Mucosa of stomach (tissue), 1 donor: ENCODE data around the gene SPACA6.

Source experiments
- H3K27me3 ChIP-seq: one replicate; pipeline ENCODE4 v1.7.0; 2013; ENCODE audit warnings: mild to moderate bottlenecking, low read length; ENCODE audit not compliant: control insufficient read depth, insufficient read depth
- H3K36me3 ChIP-seq: one replicate; pipeline ENCODE4 v1.7.0; 2013; ENCODE audit warnings: low read length; ENCODE audit not compliant: control insufficient read depth, insufficient read depth
- H3K4me1 ChIP-seq: one replicate; pipeline ENCODE4 v1.7.0; 2013; ENCODE audit warnings: mild to moderate bottlenecking, low read length; ENCODE audit not compliant: control insufficient read depth, insufficient read depth
- H3K4me3 ChIP-seq: one replicate; pipeline ENCODE4 v1.7.0; 2013; ENCODE audit warnings: low read length
- H3K9ac ChIP-seq: one replicate; pipeline ENCODE4 v1.7.0; 2013; ENCODE audit warnings: mild to moderate bottlenecking, low read length, moderate library complexity
- H3K9me3 ChIP-seq: one replicate; pipeline ENCODE4 v1.7.0; 2013; ENCODE audit warnings: mild to moderate bottlenecking, low read length, moderate library complexity; ENCODE audit not compliant: control insufficient read depth
- donor health status: Pancreatic carcinoma.

Gene SPACA6

GRCh38 chr19:51750400-51751094, 57.4 kb downstream of the SPACA6 start:
- no peaks in the 10 kb centered on the region for H3K36me3 ChIP-seq
- no peaks in the 10 kb centered on the region for H3K9me3 ChIP-seq
- no peaks in the 10 kb centered on the region for H3K27me3 ChIP-seq
- no peaks in the 10 kb centered on the region for H3K4me1 ChIP-seq
- H3K4me3 ChIP-seq, result no peak overlapping the region
- no peak overlapping the region for H3K9ac ChIP-seq

GRCh38 chr19:51751655-51752054, 58.5 kb downstream of the SPACA6 start, which contains the start of gene FPR1:
Gene FPR1 (minus strand): TSS chr19:51751878. CDS start chr19:51746994, 4,884 bp downstream.
- Histone ChIP-seq H3K9me3 (no peaks in the 10 kb centered on the region), H3K4me1 (no peaks in the 10 kb centered on the region), H3K4me3 (no peak within 1 kb of the TSS), H3K27me3 (no peaks in the 10 kb centered on the region), H3K36me3 (no peaks in the 10 kb centered on the region), H3K9ac (no peak within 1 kb of the TSS)

- H3K4me3 ChIP-seq, result no peak overlapping the region
- no peaks in the 10 kb centered on the region for H3K36me3 ChIP-seq
- no peaks in the 10 kb centered on the region for H3K27me3 ChIP-seq
- H3K4me1 ChIP-seq, result no peaks in the 10 kb centered on the region
- H3K9me3 ChIP-seq, result no peaks in the 10 kb centered on the region
- no peak overlapping the region for H3K9ac ChIP-seq
Observed at GRCh38 chr19:51754109-51754508, 61.0 kb downstream of the SPACA6 start.

GRCh38 chr19:51754770-51755169, 61.6 kb downstream of the SPACA6 start:
- no peak overlapping the region for H3K9ac ChIP-seq
- no peaks in the 10 kb centered on the region for H3K9me3 ChIP-seq
- no peak overlapping the region for H3K4me3 ChIP-seq

More at GRCh38 chr19:51754770-51755169, 61.6 kb downstream of the SPACA6 start:
- Histone ChIP-seq H3K27me3 (no peaks in the 10 kb centered on the region), H3K36me3 (no peaks in the 10 kb centered on the region), H3K4me1 (no peaks in the 10 kb centered on the region)
